B cell (primary cell): ENCODE measurements around the gene LPCAT1. TPM values are rescaled to one million over a fixed set of nuclear protein-coding genes. Genes with fewer than 3 reads are reported as not detected.

Experiments used
- ATAC-seq: fragments of 200-7000 bp; cut with Tn5 transposase; one replicate; pipeline ENCODE4 v1.10.0; 2021; ENCODE audit warnings: low read depth, mild to moderate bottlenecking, moderate number of reproducible peaks, moderate library complexity
- CTCF ChIA-PET: fragments of 350-600 bp; sonication (Branson Sonifier 250); formaldehyde crosslinking; loops from one replicate; lab custom pipeline; 2021; ENCODE audit warnings: antibody characterized with exemption, inconsistent platforms; lab: Charles Lee
- POLR2A ChIA-PET: fragments of 350-600 bp; sonication (Branson Sonifier 250); formaldehyde crosslinking; loops from one replicate; lab custom pipeline; 2021; ENCODE audit warnings: antibody characterized with exemption; lab: Charles Lee
- DNase-seq: peaks from one replicate; pipeline ENCODE4 v3.0.0; 2013
- H2AFZ ChIP-seq: 2 replicates; pipeline ENCODE4 v1.6.1; 2012; ENCODE audit warnings: mild to moderate bottlenecking, low read depth, low read length; ENCODE audit not compliant: insufficient read depth, poor library complexity, severe bottlenecking
- H3K27ac ChIP-seq, 2 donors: 1 replicate in 1 of 2; 2 replicates in 1 of 2; pipeline ENCODE4 v1.5.1; 2012 to 2013; ENCODE audit warnings: low read length in 2 of 2, mild to moderate bottlenecking in 2 of 2, moderate library complexity in 1 of 2
- H3K27me3 ChIP-seq, 4 experiments: fragments of 200-600 bp in 1 of 4; sonication (generic) in 1 of 4; replicated peaks in 1 of 4; 1 replicate in 2 of 4; 2 replicates in 2 of 4; pipeline versions ENCODE4 v1.6.1 to v1.7.0; 2013 to 2016; ENCODE audit warnings: low read length in 3 of 4, mild to moderate bottlenecking in 2 of 4, mixed read lengths in 1 of 4, moderate library complexity in 1 of 4; ENCODE audit not compliant: insufficient read depth in 4 of 4, control insufficient read depth in 3 of 4; ENCODE audit errors: control extremely low read depth in 1 of 4
- H3K36me3 ChIP-seq, 2 experiments: replicated peaks in 1 of 2; 1 replicate in 1 of 2; 2 replicates in 1 of 2; pipeline versions ENCODE4 v1.6.1 to v1.7.1; 2013; ENCODE audit warnings: low read length in 1 of 2; ENCODE audit not compliant: insufficient read depth in 2 of 2, control insufficient read depth in 1 of 2; ENCODE audit errors: control extremely low read depth in 1 of 2, extremely low read depth in 1 of 2
- H3K4me1 ChIP-seq, 2 donors: fragments of 200-600 bp in 1 of 2; sonication (generic) in 1 of 2; 1 replicate in 1 of 2; 2 replicates in 1 of 2; pipeline versions ENCODE4 v1.5.1 to v1.6.1; 2013 to 2017; ENCODE audit warnings: low read length in 2 of 2; ENCODE audit not compliant: control insufficient read depth in 2 of 2, insufficient read depth in 2 of 2
- H3K4me2 ChIP-seq: replicated peaks from 2 replicates; pipeline ENCODE3; 2012; ENCODE audit warnings: mild to moderate bottlenecking, low read depth, low read length; ENCODE audit not compliant: poor library complexity, severe bottlenecking
- H3K4me3 ChIP-seq, 5 experiments: fragments of 200-600 bp in 1 of 5; sonication (generic) in 1 of 5; 1 replicate in 3 of 5; 2 replicates in 2 of 5; pipeline versions ENCODE4 v1.5.1 to v1.7.0; 2011 to 2016; ENCODE audit warnings: low read length in 4 of 5, mild to moderate bottlenecking in 4 of 5, low read depth in 2 of 5, control low read depth in 1 of 5, moderate library complexity in 1 of 5; ENCODE audit not compliant: insufficient read depth in 1 of 5; ENCODE audit errors: control extremely low read depth in 1 of 5, extremely low read depth in 1 of 5
- H3K79me2 ChIP-seq: fragments of 200-600 bp; sonication (generic); one replicate; pipeline ENCODE4 v1.6.0; 2016; ENCODE audit warnings: low read length; ENCODE audit not compliant: control insufficient read depth, insufficient read depth
- H3K9ac ChIP-seq: fragments of 200-600 bp; sonication (generic); 2 replicates; pipeline ENCODE4 v1.6.1; 2017; ENCODE audit warnings: mild to moderate bottlenecking, low read length, moderate library complexity
- H3K9me3 ChIP-seq, 3 donors: one replicate each; pipeline versions ENCODE4 v1.6.1 to v1.7.1; 2013; ENCODE audit warnings: low read length in 2 of 3; ENCODE audit not compliant: control insufficient read depth in 2 of 3, insufficient read depth in 1 of 3; ENCODE audit errors: control extremely low read depth in 1 of 3
- H4K20me1 ChIP-seq: 2 replicates; pipeline ENCODE4 v1.6.0; 2012; ENCODE audit warnings: mild to moderate bottlenecking, low read length; ENCODE audit not compliant: insufficient read depth, control insufficient read depth, poor library complexity, severe bottlenecking
- H3K27ac Mint-ChIP-seq: one replicate; pipeline ENCODE4 v1.8.0; 2021; ENCODE audit warnings: mixed read lengths
- H3K27me3 Mint-ChIP-seq: one replicate; pipeline ENCODE4 v1.8.0; 2021; ENCODE audit warnings: mixed read lengths
- H3K4me1 Mint-ChIP-seq: one replicate; pipeline ENCODE4 v1.8.0; 2021; ENCODE audit warnings: mixed read lengths
- H3K4me3 Mint-ChIP-seq: one replicate; pipeline ENCODE4 v1.8.0; 2021; ENCODE audit warnings: mixed read lengths
- H3K9me3 Mint-ChIP-seq: one replicate; pipeline ENCODE4 v1.8.0; 2022; ENCODE audit warnings: mixed read lengths; ENCODE audit not compliant: insufficient read depth
- CTCF ChIP-seq: fragments of 200-600 bp; IDR thresholded peaks from one replicate; pipeline ENCODE4 v1.8.0; 2022; ENCODE audit warnings: antibody characterized with exemption, mild to moderate bottlenecking
- EZH2 ChIP-seq: IDR thresholded peaks from 2 replicates; pipeline ENCODE4 v1.6.1; 2012; ENCODE audit warnings: borderline replicate concordance, low read depth, mild to moderate bottlenecking, moderate library complexity, low read length; ENCODE audit not compliant: insufficient read depth, poor library complexity, severe bottlenecking
- WGBS: methylation state at CpG from one replicate; pipeline ENCODE4 v1.1.5; 2013; ENCODE audit warnings: missing lambda C conversion rate; ENCODE audit not compliant: insufficient coverage; 5-methylcytosine and 5-hydroxymethylcytosine counted together
- intact Hi-C: fragments of 100-400 bp; cut with micrococcal nuclease; formaldehyde crosslinking; loops from one replicate; pipeline ENCODE4 v1.10.0; 2022
- polyA plus RNA-seq: library from polyadenylated mRNA; depleted of rRNA; stranded (reverse); fragments of >200 nt; gene quantifications from 2 replicates; pipeline ENCODE4 v1.2.3, GENCODE V29; 2012
- total RNA-seq, 2 donors: library from RNA; stranded (reverse); fragments of 120-200 nt in 1 of 2; gene quantifications; 1 replicate in 1 of 2; 2 replicates in 1 of 2; pipeline versions ENCODE4 v1.2.3 to v1.2.4, GENCODE V29; 2013 to 2022

Gene LPCAT1
- total and polyA plus RNA-seq, 2 donors (not counting 1 experiment from before 2014, with no cell fraction given) = 94.8 to 159 TPM

- Histone ChIP-seq H3K4me2 (no peak overlapping the region), H3K79me2 (no peaks in the 10 kb centered on the region), H3K9me3 (no peaks in the 10 kb centered on the region), H3K4me3 (no peak overlapping the region), H4K20me1 (no peaks in the 10 kb centered on the region), H3K27me3 (no peaks in the 10 kb centered on the region), H3K4me1 (no peaks in the 10 kb centered on the region), H3K27ac (no peak overlapping the region), H3K9ac (no peak overlapping the region), H3K36me3 (no peaks in the 10 kb centered on the region), H2AFZ (no peak overlapping the region)
- no peak for DNase-seq
- Mint-ChIP-seq H3K27ac (no peak overlapping the region), H3K4me3 (no peak overlapping the region), H3K27me3 (no peaks in the 10 kb centered on the region), H3K9me3 (no peaks in the 10 kb centered on the region), H3K4me1 (no peaks in the 10 kb centered on the region)
- WGBS = 88% methylated on average over 21 of the region's 21 CpGs
- ChIA-PET POLR2A (no interaction called here), CTCF (no interaction called here)
- intact Hi-C loops = no loop called here
- TF ChIP-seq CTCF (no peak), EZH2 (no peak)
- no peak for ATAC-seq
These were observed 30.0 kb upstream of the LPCAT1 start for GRCh38 chr5:1553539-1554409.

- POLR2A ChIA-PET = no interaction called here
- CTCF ChIA-PET = no interaction called here
- intact Hi-C loops = no loop called here
These were observed 28.9 kb upstream of the LPCAT1 start for GRCh38 chr5:1552521-1553255.

More at GRCh38 chr5:1552521-1553255, 28.9 kb upstream of the LPCAT1 start:
- Histone ChIP-seq H3K4me2 (no peak overlapping the region), H3K4me3 (no peak overlapping the region), H3K27ac (no peak overlapping the region), H3K36me3 (no peaks in the 10 kb centered on the region), H3K9ac (no peak overlapping the region), H3K27me3 (no peaks in the 10 kb centered on the region), H3K4me1 (no peaks in the 10 kb centered on the region), H3K9me3 (no peaks in the 10 kb centered on the region), H2AFZ (no peak overlapping the region), H3K79me2 (no peaks in the 10 kb centered on the region), H4K20me1 (no peaks in the 10 kb centered on the region)
- Mint-ChIP-seq H3K27me3 (no peaks in the 10 kb centered on the region), H3K27ac (no peak overlapping the region), H3K4me1 (no peaks in the 10 kb centered on the region), H3K9me3 (no peaks in the 10 kb centered on the region), H3K4me3 (no peak overlapping the region)
- WGBS = 84% methylated on average over 33 of the region's 33 CpGs
- DNase-seq = no peak
- no peak for ATAC-seq
- no peak for TF ChIP-seq EZH2
- no peak for TF ChIP-seq CTCF
